SK-N-SH (cell line): ENCODE results near the gene THSD4.

Source experiments
- CTCF ChIP-seq: fragments of 200-600 bp; sonication (generic); IDR thresholded peaks from 2 replicates; pipeline ENCODE4 v1.6.1; 2017; ENCODE audit warnings: antibody characterized with exemption, mild to moderate bottlenecking, moderate library complexity
- GABPA ChIP-seq: IDR thresholded peaks from 2 replicates; pipeline ENCODE4 v1.4.0; 2012; ENCODE audit warnings: low read depth, mild to moderate bottlenecking
- NRF1 ChIP-seq: IDR thresholded peaks from 2 replicates; pipeline ENCODE4 v1.6.1; 2012; ENCODE audit warnings: low read depth, mild to moderate bottlenecking, low read length
- POLR2AphosphoS5 ChIP-seq: IDR thresholded peaks from 2 replicates; pipeline ENCODE4 v1.6.1; 2012; ENCODE audit warnings: low read depth, low read length
- RAD21 ChIP-seq: IDR thresholded peaks from 2 replicates; pipeline ENCODE4 v1.6.1; 2012; ENCODE audit warnings: mild to moderate bottlenecking, low read length
- RCOR1 ChIP-seq: fragments of 150-350 bp; IDR thresholded peaks from 2 replicates; pipeline ENCODE4 v1.6.1; 2017; ENCODE audit warnings: antibody characterized with exemption, low read length
- SMC3 ChIP-seq: IDR thresholded peaks from 2 replicates; pipeline ENCODE4 v1.6.1; 2012; ENCODE audit warnings: low read depth, low read length, improper control_type of control experiment
- TAF1 ChIP-seq: IDR thresholded peaks from 2 replicates; pipeline ENCODE4 v1.6.1; 2012; ENCODE audit warnings: low read depth, mild to moderate bottlenecking, low read length, moderate library complexity, borderline replicate concordance
- YY1 ChIP-seq: IDR thresholded peaks from 2 replicates; pipeline ENCODE4 v1.4.0; 2012; ENCODE audit warnings: low read depth, mild to moderate bottlenecking
- TF ChIP-seq, protein P1 (sequence below): IDR thresholded peaks from 2 replicates; pipeline ENCODE4 v1.4.0; 2012; ENCODE audit warnings: low read depth
- TF ChIP-seq, protein P2 (sequence below): IDR thresholded peaks from 2 replicates; pipeline ENCODE4 v1.4.0; 2012; ENCODE audit warnings: low read depth, borderline replicate concordance
- TF ChIP-seq, protein P3 (sequence below): fragments of 150-350 bp; IDR thresholded peaks from 2 replicates; pipeline ENCODE4 v1.6.1; 2017; ENCODE audit warnings: antibody characterized with exemption, low read length, low read depth, borderline replicate concordance

DNA sequence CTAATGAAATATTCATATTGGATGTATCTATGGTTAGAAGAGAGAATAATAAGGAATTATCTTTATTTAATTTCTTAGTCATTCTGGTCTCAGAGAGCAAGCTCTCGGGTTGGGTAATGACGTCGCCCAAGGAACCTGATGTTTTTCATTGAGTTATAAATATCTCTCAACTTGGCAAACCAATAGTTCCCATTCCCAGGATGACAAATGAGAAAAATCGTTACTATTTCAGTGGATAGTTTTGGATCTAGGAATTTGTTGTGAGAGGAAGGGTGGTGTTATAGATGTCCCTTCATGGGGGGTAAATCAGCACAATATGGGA is 532.2 kb downstream of the THSD4 start:
- TF ChIP-seq RCOR1 (no peak), CTCF (no peak), NRF1 (no peak), SMC3 (no peak), RAD21 (no peak), POLR2AphosphoS5 (no peak), GABPA (no peak), YY1 (no peak), TAF1 (no peak)
- TF ChIP-seq, protein P1, sequence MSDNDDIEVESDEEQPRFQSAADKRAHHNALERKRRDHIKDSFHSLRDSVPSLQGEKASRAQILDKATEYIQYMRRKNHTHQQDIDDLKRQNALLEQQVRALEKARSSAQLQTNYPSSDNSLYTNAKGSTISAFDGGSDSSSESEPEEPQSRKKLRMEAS: no peak
- TF ChIP-seq, protein P2, sequence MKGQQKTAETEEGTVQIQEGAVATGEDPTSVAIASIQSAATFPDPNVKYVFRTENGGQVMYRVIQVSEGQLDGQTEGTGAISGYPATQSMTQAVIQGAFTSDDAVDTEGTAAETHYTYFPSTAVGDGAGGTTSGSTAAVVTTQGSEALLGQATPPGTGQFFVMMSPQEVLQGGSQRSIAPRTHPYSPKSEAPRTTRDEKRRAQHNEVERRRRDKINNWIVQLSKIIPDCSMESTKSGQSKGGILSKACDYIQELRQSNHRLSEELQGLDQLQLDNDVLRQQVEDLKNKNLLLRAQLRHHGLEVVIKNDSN: no peak
- TF ChIP-seq, protein P3, sequence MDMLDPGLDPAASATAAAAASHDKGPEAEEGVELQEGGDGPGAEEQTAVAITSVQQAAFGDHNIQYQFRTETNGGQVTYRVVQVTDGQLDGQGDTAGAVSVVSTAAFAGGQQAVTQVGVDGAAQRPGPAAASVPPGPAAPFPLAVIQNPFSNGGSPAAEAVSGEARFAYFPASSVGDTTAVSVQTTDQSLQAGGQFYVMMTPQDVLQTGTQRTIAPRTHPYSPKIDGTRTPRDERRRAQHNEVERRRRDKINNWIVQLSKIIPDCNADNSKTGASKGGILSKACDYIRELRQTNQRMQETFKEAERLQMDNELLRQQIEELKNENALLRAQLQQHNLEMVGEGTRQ: no peak
